Naive B cell (primary cell): ENCODE results near the gene CDH22. TPM values are rescaled to one million over a fixed set of nuclear protein-coding genes. Genes with fewer than 3 reads are reported as not detected.

ENCODE experiments used
- ATAC-seq, 2 donors: fragments of 150-1000 bp; cut with Tn5 transposase; 2 replicates each; pipeline ENCODE4 v1.10.0; 2021; ENCODE audit warnings: low read depth in 2 of 2, mild to moderate bottlenecking in 2 of 2, moderate library complexity in 2 of 2
- DNase-seq: peaks from one replicate; pipeline ENCODE4 v3.0.0; 2022
- H3K27ac Mint-ChIP-seq, 6 donors: one replicate each; pipeline ENCODE4 v1.8.0; 2020 to 2022; ENCODE audit warnings: mild to moderate bottlenecking in 6 of 6, mixed read lengths in 6 of 6, moderate library complexity in 5 of 6, inconsistent platforms in 2 of 6
- H3K27me3 Mint-ChIP-seq, 3 donors: one replicate each; pipeline ENCODE4 v1.8.0; 2021 to 2022; ENCODE audit warnings: mixed read lengths in 3 of 3, mild to moderate bottlenecking in 1 of 3
- H3K36me3 Mint-ChIP-seq, 2 donors: one replicate each; pipeline ENCODE4 v1.8.0; 2020 to 2022; ENCODE audit warnings: mixed read lengths in 2 of 2, inconsistent platforms in 1 of 2, mild to moderate bottlenecking in 1 of 2
- H3K4me1 Mint-ChIP-seq, 3 donors: one replicate each; pipeline ENCODE4 v1.8.0; 2020 to 2022; ENCODE audit warnings: mixed read lengths in 3 of 3, inconsistent platforms in 1 of 3, mild to moderate bottlenecking in 1 of 3, moderate library complexity in 1 of 3
- H3K4me3 Mint-ChIP-seq, 8 donors: one replicate each; pipeline ENCODE4 v1.8.0; 2020 to 2022; ENCODE audit warnings: mild to moderate bottlenecking in 8 of 8, mixed read lengths in 8 of 8, moderate library complexity in 8 of 8, inconsistent platforms in 2 of 8
- H3K9me3 Mint-ChIP-seq, 7 donors: one replicate each; pipeline ENCODE4 v1.8.0; 2020 to 2022; ENCODE audit warnings: mixed read lengths in 7 of 7, mild to moderate bottlenecking in 5 of 7, inconsistent platforms in 2 of 7, moderate library complexity in 1 of 7
- polyA plus RNA-seq, 6 donors: library from polyadenylated mRNA; unstranded; fragments of 300-500 nt; fragmentation: Illumina TruSeq; gene quantifications; one replicate each; pipeline ENCODE4 v1.2.3, GENCODE V29; 2021; ENCODE audit warnings: low read depth in 6 of 6

The CDH22 gene
- polyA plus RNA-seq, 6 donors from 2014 or later = not detected

DNA sequence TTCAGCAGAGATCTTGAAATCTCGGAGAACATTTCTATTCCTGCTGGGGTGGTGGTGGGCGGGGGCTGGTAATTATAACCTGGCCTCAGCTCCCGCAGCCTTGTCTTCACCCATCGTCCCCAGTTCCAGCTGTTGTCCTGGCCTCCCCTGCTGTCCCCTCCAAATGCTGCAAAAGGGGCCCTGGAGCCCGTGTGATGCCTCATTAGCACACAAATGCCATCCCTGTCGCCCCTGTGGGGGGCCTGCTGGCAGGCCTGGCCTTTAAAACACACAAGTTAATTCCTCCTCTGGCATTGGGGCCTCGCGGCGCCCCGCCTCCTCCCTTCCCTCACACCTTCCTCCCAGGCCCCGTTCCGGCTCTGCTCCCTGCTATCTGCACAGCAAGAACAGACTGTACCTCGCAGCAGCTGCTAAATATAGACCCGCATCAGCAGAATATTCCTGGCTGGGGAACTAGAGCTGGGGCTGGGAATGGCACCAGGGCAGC lies 85.7 kb downstream of the CDH22 start:
- no peaks in the 10 kb centered on the region for H3K9me3 Mint-ChIP-seq
- H3K27me3 Mint-ChIP-seq = peaks cover 34 to 59% (median 45%) of the 10 kb centered on the region in 3 donors
- H3K4me3 Mint-ChIP-seq = no peak overlapping the region
- no peak for DNase-seq
- H3K36me3 Mint-ChIP-seq = no peaks in the 10 kb centered on the region
- ATAC-seq = no peak
- no peaks in the 10 kb centered on the region for H3K4me1 Mint-ChIP-seq
- no peak overlapping the region for H3K27ac Mint-ChIP-seq

DNA sequence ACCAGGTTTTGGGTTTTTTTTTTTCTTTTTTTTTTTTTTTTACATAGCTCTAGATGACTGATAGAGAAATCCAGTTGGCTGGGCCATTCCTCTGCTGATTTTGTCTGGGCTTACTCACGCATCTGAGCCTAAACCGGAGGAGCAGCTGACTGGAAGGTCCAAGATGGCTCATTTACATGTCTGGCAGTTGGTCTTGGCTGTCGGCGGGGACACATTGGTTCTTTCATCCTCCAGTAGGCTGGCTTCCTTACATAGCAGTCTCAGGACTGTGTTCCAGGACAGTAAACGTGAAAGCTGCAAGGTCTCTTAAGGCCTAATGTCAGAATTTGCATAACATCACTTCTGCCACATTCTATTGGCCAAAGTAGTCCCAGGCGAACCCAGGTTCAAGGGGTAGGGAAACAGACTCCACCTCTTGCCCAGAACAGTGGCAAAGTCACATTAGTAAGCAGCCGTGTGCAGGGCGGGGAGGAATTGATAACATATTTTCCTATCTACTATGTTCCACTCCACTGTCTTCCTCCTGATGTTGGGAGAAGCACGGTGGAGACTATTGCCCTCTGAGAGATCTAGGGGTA lies 87.0 kb downstream of the CDH22 start:
- no peak overlapping the region for H3K27ac Mint-ChIP-seq
- no peaks in the 10 kb centered on the region for H3K36me3 Mint-ChIP-seq
- ATAC-seq (no peak), DNase-seq (no peak)
- no peaks in the 10 kb centered on the region for H3K4me1 Mint-ChIP-seq
- H3K27me3 Mint-ChIP-seq = peaks cover 27 to 47% (median 36%) of the 10 kb centered on the region in 3 donors
- no peak overlapping the region for H3K4me3 Mint-ChIP-seq
- H3K9me3 Mint-ChIP-seq = no peaks in the 10 kb centered on the region

DNA sequence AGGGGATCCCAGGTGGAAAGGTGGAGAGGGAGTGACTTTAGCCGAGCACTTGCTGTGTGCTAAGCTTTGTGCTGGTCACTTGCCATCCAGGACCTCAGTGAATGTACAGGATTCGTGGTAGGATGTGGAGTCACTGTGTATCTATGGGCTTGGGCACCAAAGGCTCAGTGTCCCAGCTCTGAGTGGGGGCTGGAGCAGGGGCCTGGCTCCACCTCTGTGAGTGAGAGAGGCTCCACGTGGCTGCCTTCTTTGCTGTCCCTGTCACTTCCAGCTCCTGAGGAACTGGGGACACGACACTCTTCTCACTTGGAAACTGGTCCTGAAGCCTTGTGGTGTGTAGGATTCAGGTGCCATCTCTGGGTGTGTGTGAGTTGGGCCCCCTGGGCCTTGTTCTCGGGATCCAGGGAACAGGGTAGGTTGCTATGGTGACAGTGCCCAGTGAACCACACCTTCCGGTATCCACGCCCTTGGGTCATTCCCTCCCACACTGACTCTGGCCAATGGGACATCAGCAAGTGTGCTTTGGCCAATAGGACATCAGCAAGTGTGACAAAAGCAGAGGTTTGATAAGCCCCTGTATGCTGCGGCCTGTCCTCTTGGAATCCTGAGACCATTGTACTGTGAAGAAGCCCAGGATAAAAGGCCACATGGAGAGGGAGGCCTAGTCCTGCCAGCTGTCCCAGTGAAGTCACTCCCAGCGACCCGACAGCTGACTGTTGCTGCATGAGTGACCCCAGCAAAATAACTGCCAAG lies 87.7 kb downstream of the CDH22 start:
- Mint-ChIP-seq H3K36me3 (no peaks in the 10 kb centered on the region), H3K9me3 (no peaks in the 10 kb centered on the region), H3K4me1 (no peaks in the 10 kb centered on the region), H3K27me3 (peaks cover 21 to 41% (median 29%) of the 10 kb centered on the region in 3 donors), H3K4me3 (no peak overlapping the region), H3K27ac (no peak overlapping the region)
- ATAC-seq (no peak), DNase-seq (no peak)

DNA sequence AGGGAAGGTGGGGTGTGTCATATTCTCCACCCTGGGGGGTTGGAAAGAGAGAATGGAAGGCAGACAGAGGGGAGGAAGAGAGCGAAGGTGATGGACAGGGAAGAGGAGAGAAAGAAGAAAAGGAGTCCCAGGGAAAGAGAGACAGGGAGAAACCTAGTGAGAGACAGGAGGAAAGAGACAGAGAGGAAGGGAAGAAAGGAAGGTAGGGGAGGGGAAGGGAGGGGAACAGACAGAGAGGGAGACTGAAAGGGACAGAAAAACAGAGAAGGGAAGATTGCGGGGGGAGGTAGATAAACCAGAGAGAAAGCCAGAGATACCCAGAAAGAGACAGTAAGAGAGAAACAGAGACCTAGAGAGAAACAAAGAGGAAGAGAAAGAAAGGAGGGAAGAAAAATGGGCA lies 88.4 kb downstream of the CDH22 start:
- Mint-ChIP-seq H3K4me1 (no peaks in the 10 kb centered on the region), H3K36me3 (no peaks in the 10 kb centered on the region), H3K27ac (peak overlapping the region in 2 of 6 donors; percentile 14 to 84), H3K9me3 (no peaks in the 10 kb centered on the region), H3K27me3 (peaks cover 13 to 41% (median 29%) of the 10 kb centered on the region in 3 donors), H3K4me3 (no peak overlapping the region)
- DNase-seq (no peak), ATAC-seq (no peak)

DNA sequence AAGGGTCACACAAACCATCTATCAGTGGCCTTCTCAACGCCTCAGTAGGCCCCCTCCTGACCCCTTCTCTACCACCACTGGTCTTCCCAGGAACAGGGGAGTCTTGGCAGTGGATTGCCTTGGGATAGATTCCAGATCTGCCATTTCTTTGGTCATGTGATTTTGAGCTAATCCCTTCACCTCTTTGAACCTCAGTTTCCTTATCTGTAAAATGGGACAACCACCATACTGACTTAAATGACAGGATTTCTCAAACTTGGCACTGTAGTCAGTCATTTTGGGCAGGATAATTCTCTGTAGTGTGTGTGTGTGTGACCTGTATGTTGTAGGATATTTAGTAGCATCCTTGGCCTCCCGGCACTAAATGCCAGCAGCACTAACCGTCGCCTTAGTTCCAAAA lies 89.1 kb downstream of the CDH22 start:
- no peaks in the 10 kb centered on the region for H3K4me1 Mint-ChIP-seq
- ATAC-seq (no peak), DNase-seq (no peak)
- no peaks in the 10 kb centered on the region for H3K9me3 Mint-ChIP-seq
- H3K4me3 Mint-ChIP-seq = no peak overlapping the region
- H3K36me3 Mint-ChIP-seq = no peaks in the 10 kb centered on the region
- peak overlapping the region in 1 of 6 donors; percentile 30 for H3K27ac Mint-ChIP-seq
- peaks cover 13 to 41% (median 29%) of the 10 kb centered on the region in 3 donors for H3K27me3 Mint-ChIP-seq

DNA sequence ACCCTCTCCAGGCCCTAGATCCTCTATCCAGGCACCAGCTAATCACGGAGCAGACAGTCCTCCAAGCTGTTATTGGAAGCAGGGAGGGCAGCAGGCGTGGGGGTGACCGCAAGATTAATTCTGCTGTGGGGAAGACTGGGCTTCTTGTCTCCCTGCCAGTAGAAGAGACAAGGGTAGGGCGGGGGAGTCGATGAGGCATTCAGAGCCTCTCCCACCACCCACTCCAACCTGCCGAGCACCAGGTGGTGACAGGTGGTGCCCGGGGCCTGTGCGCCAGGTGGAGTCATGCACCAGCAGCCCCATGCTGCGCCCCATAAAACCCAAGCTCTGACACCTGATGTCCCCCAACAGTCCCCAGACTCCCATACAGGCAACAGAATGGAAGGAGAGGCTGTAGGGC lies 89.6 kb downstream of the CDH22 start:
- Mint-ChIP-seq H3K9me3 (peaks cover 0 to 3% (median 0%) of the 10 kb centered on the region in 7 donors), H3K4me3 (no peak overlapping the region), H3K36me3 (no peaks in the 10 kb centered on the region), H3K4me1 (no peaks in the 10 kb centered on the region), H3K27ac (peak overlapping the region in 1 of 6 donors; percentile 30), H3K27me3 (peaks cover 17 to 41% (median 35%) of the 10 kb centered on the region in 3 donors)
- no peak for ATAC-seq
- no peak for DNase-seq

DNA sequence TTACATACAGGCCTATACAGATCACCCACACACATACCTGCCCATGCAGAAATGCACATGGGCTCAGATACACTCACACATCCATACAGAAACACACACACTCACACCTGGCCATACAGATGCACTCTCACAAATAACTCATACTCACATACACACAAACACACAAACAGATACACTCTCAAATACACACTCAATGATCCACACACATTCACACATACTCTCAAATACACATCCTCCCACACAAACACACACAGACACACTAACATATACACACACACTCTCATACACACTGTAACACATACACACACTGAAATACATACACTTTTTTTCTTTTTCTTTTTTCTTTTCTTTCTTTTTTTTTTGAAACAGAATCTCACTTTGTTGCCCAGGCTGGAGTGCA lies 90.7 kb downstream of the CDH22 start:
- DNase-seq = no peak
- no peak for ATAC-seq
- no peaks in the 10 kb centered on the region for H3K4me1 Mint-ChIP-seq
- no peak overlapping the region for H3K27ac Mint-ChIP-seq
- H3K4me3 Mint-ChIP-seq = no peak overlapping the region
- H3K27me3 Mint-ChIP-seq = peaks cover 17 to 36% (median 31%) of the 10 kb centered on the region in 3 donors
- no peaks in the 10 kb centered on the region for H3K36me3 Mint-ChIP-seq
- H3K9me3 Mint-ChIP-seq = peaks cover 0 to 5% (median 0%) of the 10 kb centered on the region in 7 donors

DNA sequence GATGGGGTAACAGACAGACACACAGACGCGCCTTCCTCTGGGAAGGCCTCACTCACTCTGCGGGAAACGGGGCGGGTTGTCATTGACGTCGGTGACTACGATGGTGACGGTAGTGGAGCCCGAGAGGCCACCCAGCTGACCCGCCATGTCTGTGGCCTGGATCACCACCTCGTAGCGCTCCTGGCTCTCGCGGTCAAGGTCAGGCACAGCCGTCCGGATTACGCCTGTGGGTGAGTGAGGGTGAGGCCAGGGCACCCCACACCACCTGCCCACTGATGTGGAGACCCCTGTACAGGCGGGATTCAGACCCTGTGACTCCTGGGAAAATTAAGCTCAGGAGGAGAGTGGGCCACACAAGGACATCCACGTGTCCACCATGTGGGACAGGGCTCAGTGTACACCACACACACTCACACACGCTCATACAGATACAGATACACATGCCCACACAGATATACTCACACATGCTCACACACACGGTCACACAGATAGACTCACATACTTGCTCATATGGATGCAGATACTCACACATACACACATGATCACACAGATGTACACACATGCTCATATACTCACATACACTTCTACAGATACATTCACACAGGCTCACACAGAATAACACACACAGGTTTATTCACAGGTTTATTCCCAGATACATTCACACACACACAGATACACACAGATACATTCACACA lies 91.4 kb downstream of the CDH22 start:
- Mint-ChIP-seq H3K27ac (no peak overlapping the region), H3K9me3 (peaks cover 0 to 5% (median 0%) of the 10 kb centered on the region in 7 donors), H3K27me3 (peaks cover 21 to 42% (median 36%) of the 10 kb centered on the region in 3 donors), H3K4me1 (no peaks in the 10 kb centered on the region), H3K4me3 (no peak overlapping the region), H3K36me3 (no peaks in the 10 kb centered on the region)
- no peak for ATAC-seq
- DNase-seq = no peak

DNA sequence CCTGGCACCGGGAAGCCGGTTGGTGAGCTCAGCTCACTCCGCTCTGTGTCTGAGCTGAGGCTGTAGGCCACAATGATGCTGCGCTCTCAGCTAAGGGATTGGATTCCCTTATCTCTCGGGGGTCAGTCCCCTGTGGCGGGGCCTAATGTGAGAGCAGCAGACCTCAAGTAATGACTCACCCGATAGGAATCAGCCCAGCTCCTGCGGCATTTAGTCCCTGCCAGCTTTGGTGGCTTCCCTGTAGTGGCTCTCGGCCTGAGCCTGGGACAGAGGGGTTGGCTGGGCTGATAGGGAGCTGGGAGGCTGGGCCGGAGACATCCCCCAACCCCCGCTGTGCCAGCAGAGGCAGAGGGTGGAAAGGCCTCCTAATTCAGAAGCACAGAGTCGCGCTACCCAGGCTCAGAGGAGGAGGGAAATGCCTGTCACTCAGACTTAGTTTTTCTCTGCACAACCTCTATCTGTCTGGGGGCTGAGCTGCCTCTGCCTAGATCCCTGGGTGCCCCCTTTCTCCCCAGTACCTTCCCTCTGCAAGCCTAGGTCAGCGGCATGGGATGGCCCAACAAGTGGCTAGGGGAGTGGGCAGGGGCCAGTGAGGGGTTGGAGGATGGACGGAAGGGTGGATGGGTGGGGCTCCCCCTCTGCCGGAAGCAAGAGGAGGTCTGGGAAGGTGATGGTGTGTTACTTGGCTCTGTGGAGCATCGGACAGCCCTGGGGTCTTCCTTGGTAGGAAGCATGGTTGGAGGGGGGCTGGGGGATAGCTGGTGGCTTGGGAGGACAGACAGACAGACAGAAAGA lies 92.2 kb downstream of the CDH22 start:
- DNase-seq (no peak), ATAC-seq (no peak)
- peaks cover 24 to 46% (median 41%) of the 10 kb centered on the region in 3 donors for H3K27me3 Mint-ChIP-seq
- no peaks in the 10 kb centered on the region for H3K4me1 Mint-ChIP-seq
- H3K27ac Mint-ChIP-seq = no peak overlapping the region
- H3K36me3 Mint-ChIP-seq = no peaks in the 10 kb centered on the region
- H3K4me3 Mint-ChIP-seq = no peak overlapping the region
- H3K9me3 Mint-ChIP-seq = peaks cover 0 to 5% (median 0%) of the 10 kb centered on the region in 7 donors

DNA sequence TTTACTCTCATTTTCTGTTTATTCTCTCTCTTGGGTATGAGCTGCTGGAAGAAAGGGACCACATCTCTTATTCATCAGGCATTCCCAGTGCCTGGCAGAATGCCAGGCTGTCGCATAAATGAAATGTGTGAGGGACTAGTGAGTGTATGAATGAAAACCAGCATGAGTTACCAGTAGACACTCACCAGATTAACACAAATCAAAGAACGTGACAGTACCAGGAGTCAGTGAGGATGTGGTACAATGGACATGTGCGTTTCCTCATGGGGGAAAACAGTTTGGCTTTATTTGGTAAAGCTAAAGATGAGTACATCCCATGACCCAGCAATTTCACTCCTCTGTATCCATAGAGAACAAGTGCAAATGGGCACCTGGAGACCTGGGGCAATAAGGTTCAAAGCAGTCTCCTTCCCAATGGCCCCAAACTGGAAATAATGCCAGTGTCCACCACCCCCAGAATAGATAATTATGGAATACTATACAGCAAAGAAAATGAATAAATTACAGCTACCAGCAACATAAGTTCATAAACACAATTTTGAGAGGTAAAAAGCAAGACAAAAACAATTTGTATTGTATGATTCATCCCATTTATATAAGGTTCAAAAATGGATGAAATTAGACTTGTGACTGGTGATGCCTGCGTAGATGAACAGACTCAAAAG lies 93.3 kb downstream of the CDH22 start:
- Mint-ChIP-seq H3K27ac (no peak overlapping the region), H3K4me1 (no peaks in the 10 kb centered on the region), H3K36me3 (no peaks in the 10 kb centered on the region), H3K9me3 (peaks cover 0 to 5% (median 0%) of the 10 kb centered on the region in 7 donors), H3K27me3 (peaks cover 27 to 41% (median 36%) of the 10 kb centered on the region in 3 donors), H3K4me3 (no peak overlapping the region)
- ATAC-seq = no peak
- DNase-seq = no peak

DNA sequence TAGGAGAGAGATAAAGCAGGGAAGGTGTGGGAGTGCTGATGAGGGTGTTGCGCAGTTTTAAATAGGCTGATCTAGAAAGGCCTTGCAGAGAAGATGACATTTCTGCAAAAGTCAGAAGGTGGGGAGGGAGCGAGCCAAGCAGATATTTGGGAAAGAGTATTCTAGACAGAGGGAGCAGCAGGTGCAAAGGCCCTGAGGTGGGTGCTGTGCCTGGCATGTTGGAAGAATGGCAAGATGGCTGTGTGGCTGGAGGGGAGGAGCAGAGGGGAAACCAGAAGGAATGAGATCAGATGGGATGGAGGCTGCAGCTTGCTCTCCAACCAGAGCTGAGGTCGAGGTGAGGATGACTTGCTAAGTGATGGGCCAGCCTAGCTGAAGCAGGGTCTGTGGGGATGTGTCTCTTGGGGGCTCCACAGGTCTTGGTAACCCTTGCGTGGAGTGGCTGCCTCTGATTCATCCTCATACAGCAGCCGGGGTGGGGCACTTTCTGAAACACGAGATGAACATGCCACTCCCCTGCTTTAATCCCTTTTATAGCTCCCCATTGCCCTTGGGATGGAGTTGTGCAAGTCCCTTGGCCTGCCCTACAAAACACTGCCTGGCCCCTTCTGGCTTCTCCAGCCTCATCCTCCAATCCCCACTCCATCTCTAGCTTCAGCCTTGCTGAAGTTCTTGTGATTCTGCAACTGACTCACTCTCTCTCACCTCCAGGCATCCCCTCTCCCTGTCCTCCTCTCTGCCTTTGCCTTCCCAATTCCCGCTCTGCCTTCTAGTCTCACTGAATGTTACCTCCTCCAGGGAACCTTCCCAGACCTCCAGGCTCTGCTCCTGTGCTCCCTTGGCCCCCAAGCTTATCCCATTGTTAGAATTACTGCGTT lies 94.1 kb downstream of the CDH22 start:
- H3K4me3 Mint-ChIP-seq = no peak overlapping the region
- H3K4me1 Mint-ChIP-seq = no peaks in the 10 kb centered on the region
- peaks cover 0 to 5% (median 0%) of the 10 kb centered on the region in 7 donors for H3K9me3 Mint-ChIP-seq
- H3K36me3 Mint-ChIP-seq = no peaks in the 10 kb centered on the region
- ATAC-seq (no peak), DNase-seq (no peak)
- peak overlapping the region in 1 of 6 donors; percentile 40 for H3K27ac Mint-ChIP-seq
- H3K27me3 Mint-ChIP-seq = peaks cover 29 to 43% (median 39%) of the 10 kb centered on the region in 3 donors

DNA sequence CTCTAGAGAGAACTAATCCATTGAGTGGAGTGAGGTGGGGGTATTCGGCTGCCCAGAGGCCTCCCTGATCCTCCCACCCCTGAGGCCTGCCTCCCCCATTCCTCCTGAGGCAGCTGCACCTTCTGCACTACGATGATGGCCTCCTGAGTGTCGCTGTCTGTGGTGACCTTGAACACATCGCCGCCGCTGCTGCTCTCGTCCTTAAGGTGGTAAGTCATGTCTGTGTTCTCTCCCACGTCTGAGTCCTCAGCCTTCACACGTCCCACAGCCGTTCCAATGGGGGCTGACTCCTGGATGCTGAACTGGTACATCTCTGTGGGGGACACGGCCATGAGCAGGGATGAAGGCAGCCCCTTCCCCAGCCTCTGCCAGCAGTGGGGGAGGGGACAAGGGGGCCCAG lies 95.4 kb downstream of the CDH22 start:
- Mint-ChIP-seq H3K4me1 (no peaks in the 10 kb centered on the region), H3K36me3 (no peaks in the 10 kb centered on the region), H3K27me3 (peaks cover 40 to 56% (median 50%) of the 10 kb centered on the region in 3 donors), H3K27ac (no peak overlapping the region), H3K4me3 (no peak overlapping the region), H3K9me3 (peaks cover 0 to 5% (median 0%) of the 10 kb centered on the region in 7 donors)
- ATAC-seq (no peak), DNase-seq (no peak)
